Body of pancreas (tissue), 4 donors: Measurements from ENCODE around the gene ASIC2.

Experiments used
- POLR2A ChIP-seq, 3 donors: fragments of 450-650 bp; IDR thresholded peaks; one replicate each; pipeline ENCODE4 v1.6.1; 2016; ENCODE audit warnings: antibody characterized with exemption in 3 of 3, mild to moderate bottlenecking in 2 of 3
- TF ChIP-seq, protein P1 (sequence below), 7 experiments: fragments of 450-650 bp in 4 of 7; fragments of 200-600 bp in 3 of 7; sonication (generic) in 3 of 7; IDR thresholded peaks; one replicate each; pipeline ENCODE4 v1.5.1; 2016 to 2019; ENCODE audit warnings: antibody characterized with exemption in 7 of 7

DNA sequence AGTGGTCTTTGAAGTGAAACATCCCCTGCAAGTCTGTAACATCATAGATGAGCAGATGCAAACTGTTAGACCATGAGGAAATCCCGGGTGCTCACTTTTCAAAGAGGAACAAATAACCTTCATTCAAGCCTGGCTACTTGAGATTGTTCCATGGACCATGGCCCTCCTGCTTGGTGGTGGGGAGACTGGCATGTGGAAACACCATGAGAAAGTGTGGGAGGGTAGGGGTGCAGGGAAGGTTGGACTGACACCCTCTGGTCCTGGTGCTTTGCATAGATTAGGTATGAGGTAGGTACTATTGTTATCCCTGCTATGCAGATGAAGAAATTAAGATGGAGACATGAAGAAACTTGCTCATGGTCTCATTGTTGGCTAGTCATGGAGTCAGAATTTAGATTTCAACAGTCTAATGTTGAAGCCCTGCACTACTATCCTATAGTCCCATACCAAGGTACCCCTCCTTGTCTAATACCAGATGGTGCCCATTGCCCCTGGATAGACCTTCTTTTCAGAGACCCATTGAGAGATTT lies 242.4 kb downstream of the ASIC2 start:
- TF ChIP-seq, protein P1, sequence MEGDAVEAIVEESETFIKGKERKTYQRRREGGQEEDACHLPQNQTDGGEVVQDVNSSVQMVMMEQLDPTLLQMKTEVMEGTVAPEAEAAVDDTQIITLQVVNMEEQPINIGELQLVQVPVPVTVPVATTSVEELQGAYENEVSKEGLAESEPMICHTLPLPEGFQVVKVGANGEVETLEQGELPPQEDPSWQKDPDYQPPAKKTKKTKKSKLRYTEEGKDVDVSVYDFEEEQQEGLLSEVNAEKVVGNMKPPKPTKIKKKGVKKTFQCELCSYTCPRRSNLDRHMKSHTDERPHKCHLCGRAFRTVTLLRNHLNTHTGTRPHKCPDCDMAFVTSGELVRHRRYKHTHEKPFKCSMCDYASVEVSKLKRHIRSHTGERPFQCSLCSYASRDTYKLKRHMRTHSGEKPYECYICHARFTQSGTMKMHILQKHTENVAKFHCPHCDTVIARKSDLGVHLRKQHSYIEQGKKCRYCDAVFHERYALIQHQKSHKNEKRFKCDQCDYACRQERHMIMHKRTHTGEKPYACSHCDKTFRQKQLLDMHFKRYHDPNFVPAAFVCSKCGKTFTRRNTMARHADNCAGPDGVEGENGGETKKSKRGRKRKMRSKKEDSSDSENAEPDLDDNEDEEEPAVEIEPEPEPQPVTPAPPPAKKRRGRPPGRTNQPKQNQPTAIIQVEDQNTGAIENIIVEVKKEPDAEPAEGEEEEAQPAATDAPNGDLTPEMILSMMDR (IDR thresholded peaks at IDR 0.05): no peak
- TF ChIP-seq POLR2A (IDR thresholded peaks at IDR 0.05): no peak
